DMS53 treated with DMSO at 0.1 percent for 48 hours (cell line): ENCODE measurements around the gene SALL2.

ENCODE experiments used
- DNase-seq: peaks from one replicate; lab custom pipeline; 2025; ENCODE audit not compliant: unreplicated experiment; lab: John Stamatoyannopoulos, UW

Gene SALL2

GRCh38 chr14:21528381-21529348 is 2.5 kb upstream of the SALL2 start:
- no peak for DNase-seq

- no peak for DNase-seq
These were observed 1.2 kb upstream of the SALL2 start for GRCh38 chr14:21527318-21527679.

DNA sequence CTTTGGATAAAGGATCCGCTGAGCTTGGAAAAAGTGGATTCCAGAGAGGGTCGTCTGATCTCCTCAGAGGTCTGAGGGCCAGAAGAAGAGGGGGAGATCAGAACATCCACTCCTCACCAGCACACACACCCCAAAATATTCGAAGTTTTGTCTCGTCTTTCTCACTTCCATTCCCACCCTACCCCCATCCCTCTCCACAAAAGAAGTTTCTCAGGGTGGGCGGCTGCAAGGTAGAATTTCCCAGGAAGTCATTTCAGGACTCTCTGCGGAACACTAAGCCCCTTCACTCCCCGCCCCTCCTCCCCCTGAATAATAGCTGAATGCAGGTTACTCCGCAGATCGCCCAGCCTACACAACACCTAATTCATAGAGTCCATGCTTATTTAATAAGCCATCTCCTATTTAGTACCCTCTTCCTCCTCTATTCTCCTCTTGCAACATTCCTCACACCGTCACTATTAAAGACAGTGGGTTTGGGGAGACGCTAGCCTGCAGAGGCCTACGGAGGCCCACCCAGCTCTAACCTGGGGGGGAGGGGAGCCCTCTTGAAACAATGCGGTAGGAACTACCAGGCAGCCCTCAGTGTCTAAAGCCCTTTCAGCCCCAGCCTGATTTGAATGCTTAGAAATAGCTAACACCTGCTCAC is 649 bp upstream of the SALL2 start:
- no peak for DNase-seq

GRCh38 chr14:21525571-21525961 is 580 bp downstream of the SALL2 start:
- DNase-seq: no peak

- no peak for DNase-seq
These were observed 1.3 kb downstream of the SALL2 start for GRCh38 chr14:21524575-21525490.

DNA sequence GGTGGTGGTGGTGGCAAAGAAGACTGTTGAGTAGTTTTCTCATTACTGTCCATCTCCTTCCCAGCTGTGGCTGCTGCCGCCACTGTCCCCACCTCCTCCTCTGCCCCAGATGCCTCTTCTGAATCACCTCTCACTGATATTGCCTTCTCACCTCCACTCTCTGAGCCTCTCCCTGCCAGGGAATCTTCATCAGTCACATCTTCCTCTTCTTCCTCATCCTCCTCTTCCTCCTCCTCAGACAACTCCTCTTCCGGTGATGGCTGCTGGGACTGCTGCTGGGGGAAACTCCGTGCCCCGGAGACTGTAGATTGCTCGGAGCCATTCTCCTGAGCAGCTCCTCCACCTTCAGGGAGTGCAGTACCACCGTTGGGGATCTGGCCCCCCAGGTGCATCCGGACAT is 2.9 kb downstream of the SALL2 start:
- no peak for DNase-seq

DNA sequence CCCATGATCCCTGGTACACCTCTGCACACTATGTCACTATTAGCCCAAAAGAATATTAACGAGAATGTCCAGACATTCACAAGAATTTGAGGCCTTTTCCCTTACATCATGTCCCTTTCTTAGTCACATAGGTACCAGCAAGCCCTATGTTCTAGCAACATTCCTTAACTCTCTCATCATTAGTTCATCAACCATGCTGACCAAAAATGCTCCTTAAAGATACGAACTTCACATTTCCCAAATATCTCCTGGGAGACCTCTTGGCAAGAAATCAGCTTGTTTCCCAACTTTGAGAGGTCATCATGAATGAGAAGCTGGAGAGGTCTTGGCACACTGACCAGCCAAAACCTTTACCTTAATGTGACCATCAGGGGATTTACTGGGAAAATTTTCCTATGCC is 4.6 kb downstream of the SALL2 start:
- no peak for DNase-seq

DNA sequence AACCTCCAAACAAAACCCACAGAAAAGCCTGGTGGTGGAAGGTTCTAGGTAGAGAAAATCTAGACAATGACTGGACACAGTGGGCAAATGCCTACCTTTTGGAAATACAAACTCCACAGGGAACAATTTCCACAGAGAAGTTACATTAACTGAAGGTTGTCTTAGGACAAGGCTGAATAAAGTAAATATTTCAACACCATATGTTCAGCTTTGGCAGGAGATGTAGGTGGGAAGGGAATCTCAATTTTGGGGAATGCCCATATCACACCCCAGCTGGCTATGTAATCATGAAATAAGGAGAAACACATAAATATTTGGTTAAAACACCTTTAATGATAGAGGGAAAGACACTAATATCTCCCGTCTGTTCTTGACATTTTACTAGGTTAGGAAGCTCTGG is 5.4 kb downstream of the SALL2 start:
- DNase-seq: no peak

GRCh38 chr14:21518725-21519124 is 7.4 kb downstream of the SALL2 start:
- DNase-seq: no peak

DNA sequence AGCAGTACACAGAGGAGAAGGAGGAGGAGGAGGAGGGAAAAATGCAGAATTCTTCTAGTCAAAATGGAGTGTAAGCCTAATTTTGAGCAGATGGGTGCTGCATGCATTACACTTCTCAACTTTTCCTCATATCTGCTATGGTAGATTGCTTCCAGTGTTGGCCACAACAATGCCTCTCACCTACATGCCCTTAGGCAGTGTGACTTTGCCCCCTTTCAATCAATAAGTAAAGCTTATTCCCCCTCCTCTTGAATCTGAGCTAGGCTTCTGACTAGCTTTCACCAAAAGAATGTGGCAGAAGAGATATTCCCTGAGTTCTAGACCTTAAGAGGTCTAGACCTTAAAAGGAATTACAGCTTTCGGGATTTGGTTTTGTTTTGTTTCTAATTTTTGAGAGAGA is 11.8 kb downstream of the SALL2 start:
- no peak for DNase-seq

DNA sequence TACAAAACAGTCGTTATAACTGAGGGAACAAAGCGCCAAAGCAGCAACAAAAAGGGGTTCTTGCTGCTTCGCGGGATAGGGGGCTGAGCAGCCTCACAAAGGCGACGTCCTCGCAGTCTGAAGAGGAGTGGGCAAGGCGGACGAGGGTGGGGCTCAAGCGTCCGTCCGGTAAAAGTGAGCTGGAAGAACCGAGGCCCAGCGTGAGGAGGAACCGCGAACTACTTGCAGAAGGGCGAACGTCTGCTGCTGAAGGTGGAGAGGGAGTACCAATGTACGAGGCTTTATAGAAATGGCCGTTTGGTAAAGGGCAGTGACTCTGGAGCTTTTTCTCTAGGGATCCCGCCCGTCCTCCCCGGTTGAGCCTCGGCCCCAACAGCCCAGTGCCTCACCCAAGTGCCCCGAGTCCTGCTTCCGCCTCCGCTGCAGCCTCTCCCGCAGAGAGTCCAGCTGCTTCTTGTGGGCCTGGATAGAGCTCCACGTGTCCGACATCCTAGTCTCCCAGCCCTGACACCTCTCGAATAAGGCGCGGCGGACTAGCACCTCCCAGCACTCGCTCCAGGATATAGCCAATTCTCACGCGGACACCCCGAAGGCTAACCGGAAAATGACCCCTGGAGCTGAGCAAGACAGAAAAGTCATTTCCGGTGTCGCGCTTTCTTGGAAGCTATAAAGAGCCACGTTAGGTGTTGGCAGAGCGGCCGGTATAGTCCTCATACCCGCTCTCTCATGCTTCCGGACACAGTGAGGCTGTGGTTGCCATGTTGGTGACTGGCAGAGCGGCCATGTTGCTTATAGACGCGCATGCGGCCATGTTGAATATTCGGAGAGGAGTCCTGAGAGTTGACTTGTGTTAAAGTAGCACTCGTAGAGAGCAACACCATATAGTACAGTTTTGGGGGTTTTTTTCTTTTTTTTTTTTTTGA is 15.2 kb downstream of the SALL2 start, which contains the start of gene METTL3:
Gene METTL3 (minus strand): TSS at position 606 of the 923 bp plus-strand sequence. CDS start 117 bp downstream, at position 489.
- peak; percentile 76 for DNase-seq

GRCh38 chr14:21509432-21510143 is 16.6 kb downstream of the SALL2 start:
- no peak for DNase-seq

DNA sequence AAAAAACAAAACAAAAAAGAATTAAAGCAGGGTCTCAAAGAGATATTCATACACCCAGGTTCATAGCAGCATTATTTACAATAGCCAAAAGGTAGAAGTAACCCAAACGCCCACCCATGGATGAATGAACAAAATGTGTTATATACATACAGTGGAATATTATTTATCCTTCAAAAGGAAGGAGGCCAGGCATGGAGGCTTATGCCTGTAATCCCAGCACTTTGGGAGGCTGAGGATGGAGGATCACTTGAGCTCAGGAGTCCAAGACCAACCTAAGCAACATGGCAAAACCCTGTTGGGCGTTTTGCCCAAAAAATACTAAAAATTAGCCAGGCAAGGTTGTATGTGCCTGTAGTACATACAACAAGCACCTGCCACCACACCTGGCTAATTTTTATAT is 19.6 kb downstream of the SALL2 start:
- DNase-seq: no peak

- no peak for DNase-seq
These were observed 21.1 kb downstream of the SALL2 start for GRCh38 chr14:21505012-21505553.

DNA sequence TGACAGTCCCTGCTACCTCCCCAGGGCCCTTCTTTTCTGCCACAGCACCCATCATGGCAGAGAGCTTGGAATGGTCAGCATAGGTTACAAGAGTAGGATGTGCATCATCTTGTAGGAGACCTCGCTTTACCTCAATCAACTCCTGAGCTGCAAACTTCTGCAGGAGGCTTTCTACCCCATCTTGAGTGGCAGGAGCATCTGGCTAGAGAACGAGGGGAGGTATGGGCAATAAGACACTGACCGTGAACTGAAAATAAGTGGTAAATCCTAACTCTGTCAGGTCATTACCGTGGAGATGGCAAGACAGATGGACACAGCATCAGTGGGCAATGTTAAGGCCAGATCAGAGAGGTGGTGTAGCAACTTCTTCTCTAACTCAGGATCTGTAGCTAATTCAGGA is 22.8 kb downstream of the SALL2 start:
- DNase-seq: no peak

GRCh38 chr14:21501568-21501967 is 24.6 kb downstream of the SALL2 start:
- DNase-seq: no peak

GRCh38 chr14:21498540-21499526 is 27.3 kb downstream of the SALL2 start:
- peak; percentile 16 for DNase-seq

DNA sequence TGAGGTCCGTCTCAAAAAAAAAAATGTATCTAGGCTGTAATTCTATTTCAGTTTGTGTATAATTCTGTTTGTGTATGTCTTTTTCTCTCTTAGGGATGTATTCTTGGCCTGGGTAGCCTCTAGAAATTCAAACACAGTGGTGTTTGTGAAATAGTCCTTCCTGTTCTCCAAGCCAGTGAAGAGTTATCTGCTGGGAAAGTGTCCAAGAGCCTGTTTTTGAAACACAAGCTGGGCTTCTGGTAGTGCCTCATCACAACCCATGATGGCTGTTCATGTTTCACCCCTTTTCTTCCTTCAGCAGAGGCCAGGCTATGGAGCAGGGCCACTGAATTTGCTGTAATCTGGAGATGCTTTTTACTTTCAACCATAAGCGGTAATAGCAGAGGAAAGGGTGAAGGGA is 29.7 kb downstream of the SALL2 start:
- DNase-seq: no peak
